HG03135 (cell line): ENCODE measurements around the gene COLEC12.
"Not testable (repeated sequence)": the region's sequence is repeated elsewhere in the genome, so short reads cannot be mapped to it uniquely, and the experiment has no call there.

Experiments used
- ATAC-seq: cut with Tn5 transposase; IDR thresholded peaks from one replicate; pipeline ENCODE4 v1.9.1; 2021; ENCODE audit warnings: mild to moderate bottlenecking, moderate library complexity; ENCODE audit not compliant: unreplicated experiment

Gene COLEC12

DNA sequence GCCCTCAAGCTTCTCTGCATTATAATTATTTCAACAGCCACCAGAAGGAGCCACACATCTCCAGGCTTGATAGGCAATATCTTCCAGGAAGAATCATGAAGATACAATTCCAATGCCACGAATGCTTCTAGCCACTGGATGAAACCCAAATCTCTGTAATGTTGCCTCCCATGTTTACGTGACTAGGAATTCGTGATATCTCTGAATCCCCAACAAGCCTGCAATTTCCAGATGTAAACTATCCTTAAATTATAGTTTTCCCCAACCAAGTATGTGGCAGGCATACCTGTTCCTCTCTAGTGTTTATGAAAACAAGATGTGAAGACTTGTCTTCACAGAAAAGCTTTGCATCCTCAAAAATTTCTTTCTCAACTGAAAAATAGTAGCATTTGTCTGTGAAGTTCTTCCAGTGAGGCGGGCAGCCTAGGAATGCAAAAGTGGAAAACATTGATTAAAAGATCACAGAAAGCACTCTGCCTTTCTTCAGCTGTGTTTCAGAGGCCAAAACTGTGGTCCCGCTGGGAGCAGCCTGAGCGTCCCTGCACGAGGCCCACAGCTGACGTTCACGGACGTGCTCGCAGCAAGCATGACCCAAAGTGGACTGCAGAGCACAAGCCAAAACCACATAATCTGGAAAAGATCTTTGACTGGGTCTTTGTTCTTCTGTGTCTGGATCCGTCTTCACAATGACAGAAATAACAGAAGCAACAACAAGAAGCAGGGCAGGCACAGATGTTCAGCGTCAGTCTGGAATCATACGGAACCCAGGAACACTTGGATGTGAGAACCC, 167.6 kb downstream of the COLEC12 start:
- ATAC-seq = no peak

DNA sequence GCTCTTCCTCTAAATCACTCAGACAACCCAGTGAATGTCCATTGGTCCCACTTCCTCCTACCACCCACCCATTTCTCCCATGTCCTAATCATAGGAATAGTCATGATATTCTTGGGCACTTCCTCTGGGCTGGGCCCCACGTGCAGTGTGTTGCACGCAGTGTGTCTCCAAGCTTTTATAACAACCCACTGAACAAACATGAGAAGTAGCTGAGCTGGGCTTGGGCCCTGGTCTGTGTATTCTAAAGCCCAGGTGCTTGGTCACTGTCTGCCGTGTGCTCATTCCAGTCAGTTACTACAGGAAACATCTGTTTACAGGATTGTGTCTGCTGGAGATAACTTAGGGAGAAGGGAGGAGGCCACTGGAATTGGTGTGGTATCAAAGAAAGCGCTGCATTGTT, 168.5 kb downstream of the COLEC12 start:
- ATAC-seq = no peak

DNA sequence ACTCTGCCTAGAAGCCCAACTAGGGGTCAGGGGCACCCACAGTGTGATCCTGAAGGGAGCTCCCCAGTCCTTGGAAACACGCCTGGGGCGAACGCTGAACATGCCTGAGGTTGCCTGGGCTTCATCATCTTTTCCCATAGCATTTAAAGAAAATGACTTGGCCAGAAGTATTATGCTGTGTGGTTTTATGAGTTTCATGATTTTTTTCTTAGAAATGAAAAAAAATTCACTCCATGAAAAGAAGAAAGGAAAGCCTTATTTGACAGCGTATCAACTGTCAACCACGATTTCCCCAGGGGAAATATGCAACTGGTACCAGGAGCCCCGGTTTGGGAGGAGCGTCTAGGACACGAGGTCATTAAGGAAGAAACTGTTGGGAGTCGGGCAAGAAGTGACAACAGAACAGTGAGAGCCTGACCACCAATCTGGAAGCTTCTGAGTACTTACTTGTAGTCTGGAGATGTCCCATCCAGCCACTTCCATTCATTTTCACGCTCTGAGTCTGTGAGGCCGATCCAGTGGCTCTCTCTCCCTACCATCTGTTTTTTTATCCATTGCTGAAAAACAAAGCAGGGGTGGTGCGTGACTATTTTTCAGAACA, 169.2 kb downstream of the COLEC12 start:
- no peak for ATAC-seq

DNA sequence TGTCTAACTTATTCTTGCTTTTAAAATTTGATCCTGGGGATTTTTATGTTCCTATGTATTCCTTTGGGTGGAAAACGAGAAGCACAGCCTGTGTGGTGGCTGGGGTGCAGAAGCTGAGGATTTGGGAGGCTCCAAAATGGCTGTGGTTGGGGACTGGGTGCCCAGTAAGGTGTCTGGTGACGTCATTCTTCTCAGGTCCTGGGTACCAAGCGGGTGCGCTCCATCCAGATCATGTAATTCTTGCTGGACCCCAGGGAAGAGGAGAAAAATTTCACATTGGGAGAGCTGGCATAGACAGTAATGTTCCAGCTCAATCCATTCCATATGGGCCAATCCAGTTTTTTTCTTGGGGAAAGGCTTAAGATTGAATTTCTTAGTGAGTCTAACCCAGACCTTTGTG, 171.6 kb downstream of the COLEC12 start:
- ATAC-seq = no peak

DNA sequence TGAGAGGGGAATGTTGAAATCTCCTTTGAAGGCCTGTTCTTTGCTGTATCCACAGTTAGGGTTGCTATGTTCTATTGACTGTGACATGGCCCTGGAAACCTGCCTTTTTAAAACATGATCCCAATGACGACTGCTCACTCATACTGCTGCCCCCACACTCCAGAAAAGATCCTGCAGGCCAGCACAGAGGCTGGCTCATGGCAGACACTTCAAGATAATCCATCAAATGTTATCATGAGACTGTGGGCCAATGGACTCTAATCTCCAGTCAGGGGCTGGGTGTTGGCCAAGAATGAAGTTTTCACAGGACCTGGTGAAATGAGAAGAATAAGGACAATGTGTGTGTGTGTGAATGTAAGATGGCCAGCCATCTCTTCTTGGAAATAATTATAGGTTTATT, 173.7 kb downstream of the COLEC12 start:
- no peak for ATAC-seq

DNA sequence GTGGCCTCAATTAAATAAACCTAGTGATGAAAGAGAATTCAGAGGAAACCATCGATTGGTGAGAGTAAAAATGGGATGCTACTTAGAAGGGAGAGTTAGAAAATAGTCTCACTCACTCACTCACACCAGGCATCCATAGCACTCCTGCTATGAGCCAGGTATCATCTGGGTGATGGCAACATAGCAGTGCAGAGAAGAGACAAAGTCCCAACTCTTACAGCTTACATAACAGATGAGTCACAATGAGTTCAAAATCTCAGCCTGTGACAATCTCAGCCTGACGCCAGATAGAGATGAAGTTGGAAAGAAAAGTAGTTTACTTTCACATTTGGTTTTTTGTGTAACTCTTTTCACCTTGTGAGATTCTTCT, 177.3 kb downstream of the COLEC12 start:
- ATAC-seq = no peak

DNA sequence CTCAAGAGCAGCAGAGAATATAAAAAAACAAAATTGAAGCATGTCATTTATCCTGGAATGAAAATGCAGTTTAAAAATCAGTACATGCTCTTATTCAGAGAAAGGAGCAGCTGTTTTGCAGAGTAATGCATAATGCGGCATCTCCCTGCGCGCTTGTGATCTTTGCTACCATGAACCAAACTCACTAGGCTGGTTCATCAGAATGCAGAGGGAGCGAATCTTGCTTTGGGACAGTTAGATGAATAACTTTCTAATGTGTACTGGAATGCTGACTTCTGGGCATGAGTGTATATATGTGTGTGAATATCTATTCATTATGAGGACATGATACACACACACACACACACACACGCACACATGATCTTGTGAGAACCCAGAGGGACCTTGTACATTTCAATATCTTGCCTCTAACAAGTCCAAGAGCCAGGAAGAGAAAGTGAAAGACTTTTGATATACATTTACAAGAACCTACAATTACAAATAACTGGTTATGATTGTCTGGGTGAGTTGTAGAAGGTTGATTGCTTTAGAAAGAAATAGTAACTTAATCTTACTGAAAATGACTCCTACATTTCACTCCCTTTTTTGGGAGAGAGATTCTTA, 178.5 kb downstream of the COLEC12 start:
- ATAC-seq = no peak

DNA sequence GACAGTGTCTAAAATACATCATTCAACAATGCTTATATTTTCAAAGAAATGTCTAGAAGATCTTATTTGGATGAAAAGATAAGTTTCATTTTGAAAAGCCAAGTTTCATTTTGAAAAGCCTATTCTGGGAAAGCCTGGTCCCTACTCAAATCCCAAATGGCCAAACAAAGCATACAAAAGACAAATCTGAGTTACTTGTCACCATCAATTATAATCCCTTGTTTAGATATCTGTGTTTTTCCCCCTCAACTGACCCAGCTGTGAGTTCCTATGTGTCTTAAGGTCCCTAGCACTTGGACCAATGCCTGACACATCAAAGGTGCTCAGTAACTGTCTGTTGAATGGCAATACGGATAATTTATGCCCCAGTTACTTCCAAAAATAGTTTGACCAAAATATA, 180.3 kb downstream of the COLEC12 start:
- ATAC-seq = no peak

DNA sequence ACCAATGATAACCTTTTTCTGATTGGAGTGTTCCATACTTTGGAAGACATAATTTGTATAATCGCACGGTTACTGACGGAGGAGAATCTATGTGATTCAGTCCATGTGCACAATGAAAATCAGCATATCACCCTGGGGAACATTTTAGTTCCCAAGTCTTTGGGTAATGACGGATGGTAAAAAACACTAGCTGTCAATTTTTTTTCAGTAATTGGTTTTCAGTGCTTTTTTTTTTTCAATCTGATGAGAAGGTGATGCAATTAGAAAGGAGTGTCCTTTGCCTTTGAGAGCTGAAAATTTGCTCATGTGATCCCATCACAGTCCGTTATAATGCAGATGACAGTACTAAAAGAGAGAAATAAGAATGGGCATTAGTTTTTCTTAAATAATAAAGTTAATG, 180.8 kb downstream of the COLEC12 start:
- ATAC-seq = no peak

DNA sequence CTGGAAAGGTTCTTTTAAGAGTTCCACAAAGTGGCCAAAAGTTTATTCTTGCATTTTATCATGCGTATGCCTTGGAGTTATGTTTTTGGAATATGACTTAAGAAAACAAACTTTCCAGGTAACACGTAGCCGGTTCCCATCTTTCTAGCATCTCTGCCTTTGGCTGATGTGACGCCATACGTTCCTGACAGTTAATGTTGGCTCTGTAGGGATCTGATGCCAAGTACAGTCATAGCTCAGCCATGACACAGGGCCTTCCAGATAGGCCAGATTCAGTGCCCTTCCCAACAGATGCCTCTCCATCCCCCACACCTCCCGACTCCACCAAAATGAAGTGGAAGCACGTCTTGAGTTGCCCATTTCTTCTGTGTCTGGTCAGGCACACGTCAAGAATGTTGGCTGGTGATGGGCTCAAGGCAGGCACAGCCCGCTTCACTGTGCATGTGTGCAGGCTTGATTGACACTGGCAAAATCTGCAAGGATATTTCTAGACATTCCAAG, 181.7 kb downstream of the COLEC12 start:
- ATAC-seq = no peak

DNA sequence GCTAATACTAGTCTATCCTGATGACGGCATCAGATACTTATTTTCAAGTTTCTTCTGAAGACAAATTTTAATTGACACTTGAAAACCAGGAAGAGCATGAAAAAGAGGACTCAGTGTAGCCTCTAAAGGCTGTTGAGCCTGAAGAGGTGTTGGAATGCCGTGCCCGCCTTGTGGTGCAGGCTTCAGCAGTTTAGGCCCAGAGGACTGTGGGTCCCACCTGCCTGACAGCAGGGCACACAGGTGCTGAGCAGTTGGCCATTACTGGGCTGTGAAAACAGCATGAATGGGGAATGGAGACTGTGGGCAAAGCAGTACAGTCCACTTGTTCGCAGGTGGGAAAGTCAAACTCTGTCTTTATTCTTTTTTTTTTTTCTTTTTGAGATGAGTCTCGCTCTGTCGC, 182.9 kb downstream of the COLEC12 start:
- ATAC-seq = no peak

DNA sequence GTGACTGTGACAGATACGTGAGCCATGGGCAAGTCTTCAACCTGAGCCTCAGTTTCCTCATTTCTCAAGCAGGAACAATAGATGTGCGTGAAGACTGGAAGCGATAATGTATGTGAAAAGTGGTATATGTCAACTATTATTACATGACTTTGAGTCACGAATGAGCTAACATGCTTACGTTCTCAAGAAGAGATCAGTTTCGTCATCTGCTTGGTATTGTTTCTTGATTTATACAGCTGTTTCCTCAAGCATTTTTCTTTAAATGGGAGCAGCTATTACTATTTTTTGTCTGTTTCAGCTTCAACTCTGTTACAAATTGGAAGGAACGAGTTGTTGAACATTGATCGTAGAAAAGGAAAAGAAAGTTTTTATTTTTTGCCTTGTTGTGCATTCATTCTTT, 184.1 kb downstream of the COLEC12 start:
- no peak for ATAC-seq

DNA sequence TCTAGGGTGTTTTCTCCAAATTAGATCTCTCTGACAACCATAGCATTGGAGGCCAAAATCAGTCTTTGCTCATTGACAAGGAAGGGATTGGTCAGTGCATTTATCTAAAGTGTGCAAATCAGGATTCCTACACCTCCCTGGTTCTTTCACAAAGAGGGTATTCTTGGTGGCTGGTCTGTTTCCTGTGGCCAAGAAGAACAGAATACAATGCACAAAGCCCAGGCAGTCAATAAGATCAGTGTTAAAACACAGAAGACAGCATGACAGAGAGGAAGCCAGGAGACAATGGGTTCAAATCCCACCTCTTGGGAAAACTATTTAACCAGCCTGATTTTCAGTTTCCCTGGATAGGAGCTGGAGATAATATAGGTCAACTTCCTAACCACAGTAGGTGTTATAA, 186.6 kb downstream of the COLEC12 start:
- ATAC-seq = no peak

DNA sequence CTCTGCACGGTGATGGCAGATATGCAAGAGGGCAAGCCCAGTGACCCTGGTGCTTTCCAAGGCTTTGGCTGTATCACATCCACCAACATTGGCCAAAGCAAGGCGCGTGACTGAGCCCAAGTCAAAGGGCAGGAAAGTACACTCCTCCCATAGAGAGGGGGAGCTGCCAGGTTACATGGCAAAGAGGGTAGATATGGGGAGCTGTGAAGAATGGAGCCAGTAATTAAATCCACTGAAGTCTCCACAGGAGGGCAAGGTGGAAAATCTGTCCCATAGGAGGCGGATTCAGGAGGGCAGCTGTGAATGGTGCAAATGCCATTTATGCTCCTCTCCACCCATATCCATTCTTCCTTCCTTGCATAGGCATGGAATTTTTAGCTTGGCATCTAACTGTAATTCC, 188.1 kb downstream of the COLEC12 start:
- no peak for ATAC-seq

DNA sequence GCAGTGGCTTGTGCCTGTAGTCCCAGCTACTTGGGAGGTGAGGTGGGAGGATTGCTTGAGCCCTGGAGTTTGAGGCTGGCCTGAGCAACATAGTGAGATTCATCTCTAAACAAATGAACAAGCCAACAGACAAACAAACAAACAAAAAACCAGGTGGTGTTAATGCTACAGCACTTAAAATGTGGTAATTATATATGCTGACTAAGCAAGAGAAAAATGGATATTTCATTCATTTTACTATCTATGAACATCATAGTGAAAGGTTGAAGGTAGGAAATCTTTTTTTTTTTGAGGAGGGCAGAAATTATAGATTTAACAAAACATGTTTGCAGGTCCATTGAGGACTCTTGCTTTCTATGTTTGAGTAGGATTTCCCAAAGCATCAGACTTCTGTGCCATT, 190.5 kb downstream of the COLEC12 start:
- ATAC-seq = no peak

DNA sequence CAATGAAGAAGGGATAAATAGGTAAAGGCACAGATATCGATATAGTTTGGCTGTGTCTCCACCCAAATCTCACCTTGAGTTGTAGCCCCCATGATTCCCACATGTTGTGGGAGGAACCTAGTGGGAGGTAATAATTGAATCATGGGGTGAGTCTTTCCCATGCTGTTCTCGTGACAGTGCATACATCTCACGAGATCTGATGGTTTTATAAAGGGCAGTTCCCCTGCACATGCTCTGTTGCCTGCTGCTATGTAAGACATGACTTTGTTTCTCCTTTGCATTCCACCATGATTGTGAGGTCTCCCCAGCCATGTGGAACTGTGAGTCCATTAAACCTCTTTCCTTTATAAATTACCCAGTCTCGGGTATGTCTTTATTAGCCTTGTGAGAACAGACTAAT, 192.4 kb downstream of the COLEC12 start:
- not testable (repeated sequence) for ATAC-seq

DNA sequence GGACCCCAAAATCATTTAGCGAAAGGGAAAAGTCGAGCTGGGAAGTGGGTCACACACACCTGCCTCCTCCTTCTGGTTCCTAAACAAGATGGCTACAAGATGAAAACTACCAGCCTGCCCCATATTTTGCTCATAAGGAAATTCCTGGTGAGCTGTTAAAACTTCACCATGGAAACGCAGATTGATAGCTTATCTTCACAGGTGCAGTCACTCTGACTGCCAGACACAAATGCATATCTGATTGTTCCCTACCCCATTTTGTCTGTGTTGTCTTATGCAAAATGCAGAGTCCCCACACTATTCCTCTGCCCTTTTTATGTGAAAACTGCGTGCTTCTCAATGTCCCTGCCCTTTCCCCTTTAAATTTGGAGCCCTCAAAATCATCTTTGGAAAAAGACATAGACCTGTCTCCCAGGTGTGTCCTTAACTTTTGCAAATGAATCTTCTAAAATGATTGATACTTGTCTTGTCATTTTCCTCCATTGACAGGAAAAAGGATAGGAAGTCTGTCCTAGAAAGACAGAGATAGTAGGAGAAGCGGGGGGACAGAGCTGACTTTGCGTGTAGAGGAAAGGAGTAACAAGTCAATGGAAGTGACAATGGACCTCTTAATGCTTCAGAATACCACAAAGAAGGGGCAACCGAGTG, 193.8 kb downstream of the COLEC12 start:
- ATAC-seq = no peak

DNA sequence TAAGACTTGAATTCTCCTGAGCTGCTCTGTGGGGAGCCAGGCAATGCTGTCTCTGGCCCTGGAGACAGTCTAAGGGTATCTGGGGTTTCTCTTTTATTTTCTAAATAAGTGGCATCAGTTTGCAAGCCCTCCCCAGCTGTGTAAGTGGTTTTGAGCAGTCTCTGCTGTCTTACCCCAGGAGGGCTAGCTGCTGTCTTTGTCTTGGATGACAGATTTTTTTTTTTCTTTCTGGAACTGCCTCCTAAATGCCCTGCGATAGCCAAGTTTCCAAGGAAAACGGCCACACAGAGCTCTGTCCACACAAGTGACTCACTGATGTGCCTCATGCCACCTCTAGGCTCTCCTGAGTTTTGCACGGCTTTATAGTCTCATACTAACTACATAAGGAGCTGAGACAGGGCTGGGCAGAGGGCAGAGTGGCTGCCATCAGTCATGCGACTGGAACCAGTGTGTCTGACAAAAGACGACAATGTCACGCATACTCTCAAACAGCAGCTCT, 195.4 kb downstream of the COLEC12 start:
- no peak for ATAC-seq

DNA sequence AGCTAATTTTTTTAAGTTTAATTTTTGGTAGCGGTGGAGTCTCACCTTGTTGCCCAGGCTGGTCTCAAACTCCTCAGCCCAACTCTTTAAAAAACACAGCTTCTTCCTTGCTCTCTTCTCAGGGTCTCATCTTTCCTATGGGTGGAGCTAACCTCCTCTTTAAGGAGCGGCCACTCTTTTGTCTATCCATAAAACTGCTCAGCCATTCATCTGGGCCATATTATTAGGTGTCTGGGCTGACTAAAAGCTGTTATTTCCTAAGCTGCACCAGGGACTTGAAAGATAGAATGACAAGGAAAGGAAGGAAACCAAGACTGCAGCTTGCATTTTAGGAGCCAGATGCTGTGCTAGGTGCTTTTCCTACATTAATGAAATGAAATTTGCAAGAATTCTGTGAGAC, 196.9 kb downstream of the COLEC12 start:
- no peak for ATAC-seq

DNA sequence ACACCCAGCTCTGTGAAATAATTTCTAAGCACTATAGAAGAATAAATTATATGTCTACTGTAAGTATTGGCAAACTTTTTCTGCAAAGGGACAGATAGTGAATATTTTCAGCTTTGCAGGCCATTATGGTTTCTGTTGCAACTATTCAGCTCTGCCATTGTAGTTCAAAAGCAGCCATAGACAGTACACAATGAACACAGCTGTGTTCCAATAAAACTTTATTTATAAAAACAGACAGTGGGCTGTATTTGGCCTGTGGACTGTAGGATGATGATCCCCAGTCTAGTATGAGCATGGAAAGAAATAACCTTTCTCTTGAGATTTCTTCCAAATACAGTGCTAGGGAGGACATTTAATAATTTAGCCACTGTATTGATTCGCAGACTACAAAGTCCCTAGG, 197.5 kb downstream of the COLEC12 start:
- no peak for ATAC-seq

DNA sequence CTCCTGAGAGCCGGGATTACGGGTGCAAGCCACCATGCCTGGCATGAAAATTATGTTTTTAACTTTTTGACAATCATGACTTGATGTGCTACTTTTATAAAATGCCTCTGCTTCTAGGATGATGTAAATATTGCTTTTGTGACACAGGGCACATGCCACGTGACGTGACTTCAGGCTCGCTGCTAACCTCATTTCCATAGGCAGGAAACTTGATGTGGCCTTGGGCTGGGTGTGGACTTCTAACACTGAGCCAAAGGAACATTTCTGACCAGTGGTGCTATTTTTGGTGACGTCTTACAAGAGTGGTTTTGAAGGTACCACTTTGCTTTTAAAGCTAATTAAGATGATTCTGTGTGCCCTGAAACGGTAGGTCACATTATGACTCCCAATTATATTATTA, 198.4 kb downstream of the COLEC12 start:
- no peak for ATAC-seq

DNA sequence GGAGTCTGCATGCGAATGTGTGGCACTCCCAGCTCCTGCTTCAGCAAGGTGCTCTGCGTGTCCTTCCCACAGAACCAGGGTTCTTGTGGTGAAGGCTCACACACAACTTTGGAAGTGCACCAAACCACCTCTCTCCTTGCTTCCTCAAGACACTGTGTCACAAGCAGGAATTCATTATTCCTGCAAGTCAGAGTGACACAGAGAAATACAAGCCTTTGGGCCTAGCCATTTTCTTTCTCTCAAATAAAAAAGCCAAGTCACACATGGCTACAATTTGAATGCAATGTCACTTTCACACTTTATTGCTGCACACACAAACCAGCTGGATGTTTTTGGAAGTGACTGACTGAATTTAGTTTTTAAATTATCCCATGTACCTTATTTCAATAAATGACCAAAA, 202.6 kb downstream of the COLEC12 start:
- ATAC-seq = no peak
